Measurements from ENCODE around the gene PKDCC. TPM values are rescaled to one million over a fixed set of nuclear protein-coding genes. Genes with fewer than 3 reads are reported as not detected.
"Not testable (repeated sequence)": the region's sequence is repeated elsewhere in the genome, so short reads cannot be mapped to it uniquely, and the experiment has no call there.

Gene PKDCC
- total RNA-seq, 1 donor from 2014 or later = 210 TPM

DNA sequence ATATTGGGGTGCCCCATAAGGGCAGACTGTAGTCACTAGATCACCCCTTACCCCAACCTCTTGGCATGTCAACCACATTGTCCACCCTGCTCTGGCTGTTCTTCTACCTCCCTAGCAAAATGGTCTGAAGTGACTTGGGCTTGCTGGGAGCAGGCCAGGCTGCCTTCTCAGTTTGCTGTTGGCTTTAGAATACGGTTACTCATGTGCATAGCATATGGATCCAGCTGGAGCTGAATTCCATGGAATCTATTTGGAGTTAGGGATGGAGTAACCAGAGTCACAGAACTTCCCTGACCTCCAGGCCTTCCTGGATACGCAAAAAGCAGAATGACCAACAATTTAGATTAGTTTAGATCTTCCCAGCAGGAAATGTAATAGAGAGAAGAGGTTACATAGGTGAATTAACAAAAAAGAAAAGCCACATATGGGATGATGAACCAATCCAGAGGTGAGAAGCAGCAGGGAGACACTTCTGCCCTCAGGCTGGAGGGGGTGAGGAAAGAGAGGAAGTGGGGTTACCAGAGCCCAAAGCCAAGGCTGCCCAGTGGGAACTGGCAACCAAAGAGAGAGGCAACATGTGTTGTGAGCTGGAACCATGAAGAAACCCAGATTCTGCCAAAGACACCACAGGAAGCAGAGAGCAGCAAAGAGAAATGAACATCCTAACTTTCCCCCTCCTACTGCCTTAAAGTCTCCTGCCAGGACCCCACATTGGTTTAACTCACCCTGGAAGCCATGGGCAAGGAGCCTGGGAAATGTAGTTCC, 26.1 kb downstream of the PKDCC start:
- no peaks in the 10 kb centered on the region for H3K36me3 ChIP-seq
- H3K4me3 ChIP-seq = no peak overlapping the region
- no peak for DNase-seq (ENCODE audit: low spot score in 2 of 2)
- TF ChIP-seq, protein P1, sequence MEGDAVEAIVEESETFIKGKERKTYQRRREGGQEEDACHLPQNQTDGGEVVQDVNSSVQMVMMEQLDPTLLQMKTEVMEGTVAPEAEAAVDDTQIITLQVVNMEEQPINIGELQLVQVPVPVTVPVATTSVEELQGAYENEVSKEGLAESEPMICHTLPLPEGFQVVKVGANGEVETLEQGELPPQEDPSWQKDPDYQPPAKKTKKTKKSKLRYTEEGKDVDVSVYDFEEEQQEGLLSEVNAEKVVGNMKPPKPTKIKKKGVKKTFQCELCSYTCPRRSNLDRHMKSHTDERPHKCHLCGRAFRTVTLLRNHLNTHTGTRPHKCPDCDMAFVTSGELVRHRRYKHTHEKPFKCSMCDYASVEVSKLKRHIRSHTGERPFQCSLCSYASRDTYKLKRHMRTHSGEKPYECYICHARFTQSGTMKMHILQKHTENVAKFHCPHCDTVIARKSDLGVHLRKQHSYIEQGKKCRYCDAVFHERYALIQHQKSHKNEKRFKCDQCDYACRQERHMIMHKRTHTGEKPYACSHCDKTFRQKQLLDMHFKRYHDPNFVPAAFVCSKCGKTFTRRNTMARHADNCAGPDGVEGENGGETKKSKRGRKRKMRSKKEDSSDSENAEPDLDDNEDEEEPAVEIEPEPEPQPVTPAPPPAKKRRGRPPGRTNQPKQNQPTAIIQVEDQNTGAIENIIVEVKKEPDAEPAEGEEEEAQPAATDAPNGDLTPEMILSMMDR (IDR thresholded peaks at IDR 0.05) = no peak
- no peak overlapping the region for H3K27ac ChIP-seq
- no peaks in the 10 kb centered on the region for H3K4me1 ChIP-seq
- no peaks in the 10 kb centered on the region for H3K9me3 ChIP-seq
- intact Hi-C loops (cut with DNase I) = no loop called here
- H3K27me3 ChIP-seq = no peaks in the 10 kb centered on the region

DNA sequence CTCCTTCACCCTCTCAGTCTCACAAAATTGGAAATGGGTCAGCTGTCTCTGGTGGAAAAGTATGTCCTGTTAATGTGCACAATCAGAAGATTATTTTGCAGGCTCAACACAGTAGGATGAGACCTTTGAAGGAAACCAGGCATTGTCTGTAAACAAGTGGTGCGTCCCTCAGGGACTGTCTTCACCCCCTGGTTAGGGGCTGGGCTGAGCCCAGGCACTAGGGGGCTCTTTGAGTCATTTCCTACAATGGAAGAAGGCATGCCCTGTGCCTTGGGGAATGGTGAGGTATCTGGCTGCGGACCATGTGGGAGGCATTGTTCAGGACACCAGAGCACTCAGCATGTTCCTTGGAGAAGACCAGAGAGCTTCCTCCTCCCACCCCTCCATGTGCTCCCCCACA, 26.8 kb downstream of the PKDCC start:
- Histone ChIP-seq H3K9me3 (no peaks in the 10 kb centered on the region), H3K36me3 (no peaks in the 10 kb centered on the region), H3K27me3 (no peaks in the 10 kb centered on the region), H3K4me1 (no peaks in the 10 kb centered on the region), H3K27ac (no peak overlapping the region), H3K4me3 (no peak overlapping the region)
- TF ChIP-seq, protein P1 (IDR thresholded peaks at IDR 0.05) = no peak
- DNase-seq (ENCODE audit: low spot score in 2 of 2) = no peak
- intact Hi-C loops (cut with DNase I) = no loop called here

DNA sequence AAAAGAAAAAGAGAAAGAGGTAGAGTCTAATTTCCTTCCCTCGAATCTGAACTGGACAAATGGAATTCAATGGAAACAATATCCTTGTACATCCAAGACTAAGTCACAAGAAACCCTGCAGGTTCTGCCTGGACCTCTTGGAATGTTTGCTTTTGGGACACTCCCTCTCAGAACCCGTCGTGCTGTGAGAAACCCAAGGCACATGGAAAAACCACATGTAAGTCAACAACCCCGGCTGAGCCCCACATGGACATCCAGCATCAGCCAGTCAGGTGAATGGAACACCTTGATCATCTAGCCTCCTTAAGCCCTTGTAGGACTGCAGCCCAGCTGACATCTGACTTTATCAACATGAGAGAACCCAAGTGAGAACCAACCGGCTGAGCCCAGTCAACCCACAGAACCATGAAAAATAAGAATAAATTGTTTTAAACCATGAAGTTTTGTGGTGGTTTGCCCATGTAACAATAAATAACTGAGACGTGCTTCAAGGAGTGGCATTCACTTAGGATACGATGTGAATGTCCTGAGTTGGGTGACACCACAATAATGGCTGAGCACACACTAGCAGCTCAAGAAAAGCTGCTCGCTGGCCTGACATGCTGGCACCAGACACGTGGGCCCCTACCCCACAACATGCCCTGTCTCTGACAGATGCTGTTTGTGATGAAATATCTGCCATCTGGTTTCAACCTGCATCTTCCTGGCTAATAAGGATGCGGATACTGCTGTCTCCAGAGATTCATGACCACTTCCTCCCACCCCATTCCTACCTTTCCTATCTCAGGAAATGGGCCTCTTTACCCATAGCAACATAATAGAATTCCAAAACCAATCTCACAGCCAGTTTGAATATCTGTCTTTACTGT, 28.8 kb downstream of the PKDCC start:
- DNase-seq (ENCODE audit: low spot score in 2 of 2) = no peak
- no peaks in the 10 kb centered on the region for H3K27me3 ChIP-seq
- H3K27ac ChIP-seq = no peak overlapping the region
- TF ChIP-seq, protein P1 (IDR thresholded peaks at IDR 0.05) = no peak
- H3K4me3 ChIP-seq = no peak overlapping the region
- no peaks in the 10 kb centered on the region for H3K9me3 ChIP-seq
- no peaks in the 10 kb centered on the region for H3K36me3 ChIP-seq
- intact Hi-C loops (cut with DNase I) = no loop called here
- H3K4me1 ChIP-seq = no peaks in the 10 kb centered on the region

DNA sequence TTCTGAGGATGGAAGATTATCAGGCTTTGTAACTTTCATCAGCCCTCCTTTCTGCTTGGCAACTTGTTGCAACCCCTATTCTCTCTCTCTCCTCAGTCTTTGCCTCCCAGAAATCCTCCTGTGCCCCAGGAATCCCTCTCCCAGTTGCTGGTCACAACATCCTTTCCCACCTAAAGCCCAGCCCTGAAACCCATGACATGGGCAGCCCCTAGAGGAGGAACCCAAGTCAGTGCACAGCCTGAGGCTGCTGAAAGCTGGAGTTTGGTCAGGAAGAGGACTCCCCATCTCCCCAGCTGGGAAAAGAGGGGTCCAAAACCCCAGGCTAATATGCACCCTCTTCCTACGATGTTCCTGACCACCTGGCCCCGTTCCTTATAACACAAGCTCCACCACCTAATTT, 29.5 kb downstream of the PKDCC start:
- DNase-seq (ENCODE audit: low spot score in 2 of 2) = no peak
- intact Hi-C loops (cut with DNase I) = no loop called here
- H3K36me3 ChIP-seq = no peaks in the 10 kb centered on the region
- H3K4me3 ChIP-seq = no peak overlapping the region
- no peaks in the 10 kb centered on the region for H3K9me3 ChIP-seq
- H3K27ac ChIP-seq = no peak overlapping the region
- H3K4me1 ChIP-seq = no peaks in the 10 kb centered on the region
- no peaks in the 10 kb centered on the region for H3K27me3 ChIP-seq
- TF ChIP-seq, protein P1 (IDR thresholded peaks at IDR 0.05) = peak in 1 of 3 experiments; percentile 22

DNA sequence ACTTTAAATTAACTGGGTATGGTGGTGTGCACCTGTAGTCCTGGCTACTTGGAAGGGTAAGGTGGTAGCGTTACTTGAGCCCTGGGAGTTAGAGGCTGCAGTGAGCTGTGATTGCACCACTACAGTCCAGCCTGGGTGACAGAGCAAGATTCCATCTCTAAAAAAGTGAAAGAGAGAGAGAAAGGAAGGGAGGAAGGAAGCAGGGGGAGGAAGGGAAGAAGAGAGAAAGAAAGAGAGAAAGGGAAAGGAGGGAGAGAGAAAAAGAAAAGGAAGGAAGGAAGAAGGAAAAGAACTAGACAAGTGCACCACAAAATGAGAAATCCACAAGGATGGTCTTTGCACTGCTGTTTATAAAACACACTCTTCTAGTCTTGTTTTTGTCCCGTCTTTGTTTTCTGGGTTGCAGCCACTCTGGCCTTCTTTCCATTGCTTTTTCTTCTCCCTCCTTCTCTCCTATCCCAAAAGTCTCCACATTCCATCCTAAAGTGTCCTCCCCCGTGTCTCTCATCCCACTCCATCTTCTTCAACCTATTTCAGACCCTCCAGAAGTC, 32.0 kb downstream of the PKDCC start:
- Histone ChIP-seq H3K27me3 (no peaks in the 10 kb centered on the region), H3K36me3 (no peaks in the 10 kb centered on the region), H3K4me3 (no peak overlapping the region), H3K27ac (no peak overlapping the region), H3K9me3 (no peaks in the 10 kb centered on the region), H3K4me1 (peaks cover 0 to 10% of the 10 kb centered on the region in 2 donors)
- intact Hi-C loops (cut with DNase I) = no loop called here
- TF ChIP-seq, protein P1 (IDR thresholded peaks at IDR 0.05) = no peak
- no peak for DNase-seq (ENCODE audit: low spot score in 2 of 2)

DNA sequence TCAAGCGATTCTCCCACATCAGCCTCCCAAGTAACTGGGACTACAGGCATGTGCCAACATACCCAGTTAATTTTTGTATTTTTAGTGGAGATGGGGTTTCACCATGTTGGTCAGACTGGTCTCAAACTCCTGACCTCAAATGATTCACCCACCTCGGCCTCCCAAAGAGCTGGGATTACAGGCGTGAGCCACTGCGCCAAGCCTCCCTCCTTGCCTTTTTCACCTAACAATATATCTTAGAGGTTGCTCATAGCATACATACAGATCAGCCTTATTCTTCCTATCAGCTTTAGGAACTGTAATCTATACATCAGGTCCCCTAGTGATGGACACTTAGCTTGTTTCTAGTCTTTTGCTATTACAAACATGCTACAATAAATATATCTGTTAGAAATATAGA, 33.3 kb downstream of the PKDCC start:
- peaks cover 0 to 10% of the 10 kb centered on the region in 2 donors for H3K4me1 ChIP-seq
- H3K4me3 ChIP-seq; H3K27ac ChIP-seq; intact Hi-C loops (cut with DNase I); H3K27me3 ChIP-seq; DNase-seq (ENCODE audit: low spot score in 2 of 2); H3K9me3 ChIP-seq; H3K36me3 ChIP-seq: not testable (repeated sequence)

All from ascending aorta (tissue), 2 donors.